ENCODE results near the gene KAZN. TPM values are rescaled to one million over a fixed set of nuclear protein-coding genes. Genes with fewer than 3 reads are reported as not detected.
A peak's percentile ranks its signal among the peaks of the same experiment; 100 is the strongest.

KAZN gene
- total and polyA plus RNA-seq, 2 experiments from 2014 or later, result 7.9 to 15.6 TPM

GRCh38 chr1:15125101-15125745 is 526.7 kb downstream of the KAZN start:
- Histone ChIP-seq H3K4me1 (ENCODE audit: insufficient read depth) (no peaks in the 10 kb centered on the region), H3K9me2 (replicated peaks; ENCODE audit: insufficient read depth) (no peaks in the 10 kb centered on the region), H3K4me2 (no peak overlapping the region), H3K36me3 (replicated peaks; ENCODE audit: insufficient read depth, low read depth) (no peaks in the 10 kb centered on the region), H4K20me1 (ENCODE audit: insufficient read depth, poor library complexity, severe bottlenecking) (no peaks in the 10 kb centered on the region), H3K79me2 (no peaks in the 10 kb centered on the region), H3K4me3 (no peak overlapping the region), H3K27ac (no peak overlapping the region), H3K27me3 (no peaks in the 10 kb centered on the region), H3K9me3 (ENCODE audit: low read depth) (peaks cover 6% of the 10 kb centered on the region), H2AFZ (no peak overlapping the region)
- DNase-seq (ENCODE audit: low spot score), result no peak
- 94% methylated on average over 7 of the region's 7 CpGs for WGBS (ENCODE audit: low lambda C conversion rate, missing lambda C conversion rate)
- TF ChIP-seq, protein P1, sequence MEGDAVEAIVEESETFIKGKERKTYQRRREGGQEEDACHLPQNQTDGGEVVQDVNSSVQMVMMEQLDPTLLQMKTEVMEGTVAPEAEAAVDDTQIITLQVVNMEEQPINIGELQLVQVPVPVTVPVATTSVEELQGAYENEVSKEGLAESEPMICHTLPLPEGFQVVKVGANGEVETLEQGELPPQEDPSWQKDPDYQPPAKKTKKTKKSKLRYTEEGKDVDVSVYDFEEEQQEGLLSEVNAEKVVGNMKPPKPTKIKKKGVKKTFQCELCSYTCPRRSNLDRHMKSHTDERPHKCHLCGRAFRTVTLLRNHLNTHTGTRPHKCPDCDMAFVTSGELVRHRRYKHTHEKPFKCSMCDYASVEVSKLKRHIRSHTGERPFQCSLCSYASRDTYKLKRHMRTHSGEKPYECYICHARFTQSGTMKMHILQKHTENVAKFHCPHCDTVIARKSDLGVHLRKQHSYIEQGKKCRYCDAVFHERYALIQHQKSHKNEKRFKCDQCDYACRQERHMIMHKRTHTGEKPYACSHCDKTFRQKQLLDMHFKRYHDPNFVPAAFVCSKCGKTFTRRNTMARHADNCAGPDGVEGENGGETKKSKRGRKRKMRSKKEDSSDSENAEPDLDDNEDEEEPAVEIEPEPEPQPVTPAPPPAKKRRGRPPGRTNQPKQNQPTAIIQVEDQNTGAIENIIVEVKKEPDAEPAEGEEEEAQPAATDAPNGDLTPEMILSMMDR (IDR thresholded peaks at IDR 0.05; ENCODE audit: poor library complexity), result no peak
- TF ChIP-seq EZH2 (IDR thresholded peaks at IDR 0.05; ENCODE audit: borderline replicate concordance) (no peak), EZH2phosphoT487 (IDR thresholded peaks at IDR 0.05; ENCODE audit: low read depth, severe bottlenecking, unreplicated experiment) (no peak)

DNA sequence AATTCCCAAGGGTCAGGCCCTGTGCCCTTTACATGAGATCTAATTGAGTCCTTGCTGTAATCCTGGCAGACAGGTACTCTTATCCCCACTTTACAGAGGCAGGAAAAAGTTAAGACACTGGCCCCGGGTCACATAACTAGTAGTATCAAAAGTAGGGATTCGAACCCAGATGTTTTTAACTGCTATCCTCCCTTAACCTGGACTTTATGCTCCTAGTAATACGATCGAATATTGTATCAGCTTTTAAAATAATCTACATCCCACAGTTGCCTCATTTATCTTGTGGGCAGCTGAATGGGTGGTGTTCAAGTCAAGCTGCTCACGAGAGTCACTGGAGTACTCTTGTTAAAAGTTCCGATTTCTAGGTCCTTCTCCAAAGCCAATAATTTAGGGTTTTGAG is 529.6 kb downstream of the KAZN start:
- TF ChIP-seq, protein P1 (IDR thresholded peaks at IDR 0.05; ENCODE audit: poor library complexity), result no peak
- no peak for TF ChIP-seq EZH2 (IDR thresholded peaks at IDR 0.05; ENCODE audit: borderline replicate concordance)
- TF ChIP-seq EZH2phosphoT487 (IDR thresholded peaks at IDR 0.05; ENCODE audit: low read depth, severe bottlenecking, unreplicated experiment), result no peak
- Histone ChIP-seq H3K27me3 (no peaks in the 10 kb centered on the region), H3K4me2 (no peak overlapping the region), H3K36me3 (replicated peaks; ENCODE audit: insufficient read depth, low read depth) (no peaks in the 10 kb centered on the region), H3K9me2 (replicated peaks; ENCODE audit: insufficient read depth) (no peaks in the 10 kb centered on the region), H3K9me3 (ENCODE audit: low read depth) (peaks cover 7% of the 10 kb centered on the region), H3K79me2 (no peaks in the 10 kb centered on the region), H2AFZ (no peak overlapping the region), H3K4me1 (ENCODE audit: insufficient read depth) (no peaks in the 10 kb centered on the region), H3K27ac (no peak overlapping the region), H3K4me3 (no peak overlapping the region), H4K20me1 (ENCODE audit: insufficient read depth, poor library complexity, severe bottlenecking) (no peaks in the 10 kb centered on the region)
- 91% methylated on average over 6 of the region's 6 CpGs for WGBS (ENCODE audit: low lambda C conversion rate, missing lambda C conversion rate)
- DNase-seq (ENCODE audit: low spot score), result no peak

DNA sequence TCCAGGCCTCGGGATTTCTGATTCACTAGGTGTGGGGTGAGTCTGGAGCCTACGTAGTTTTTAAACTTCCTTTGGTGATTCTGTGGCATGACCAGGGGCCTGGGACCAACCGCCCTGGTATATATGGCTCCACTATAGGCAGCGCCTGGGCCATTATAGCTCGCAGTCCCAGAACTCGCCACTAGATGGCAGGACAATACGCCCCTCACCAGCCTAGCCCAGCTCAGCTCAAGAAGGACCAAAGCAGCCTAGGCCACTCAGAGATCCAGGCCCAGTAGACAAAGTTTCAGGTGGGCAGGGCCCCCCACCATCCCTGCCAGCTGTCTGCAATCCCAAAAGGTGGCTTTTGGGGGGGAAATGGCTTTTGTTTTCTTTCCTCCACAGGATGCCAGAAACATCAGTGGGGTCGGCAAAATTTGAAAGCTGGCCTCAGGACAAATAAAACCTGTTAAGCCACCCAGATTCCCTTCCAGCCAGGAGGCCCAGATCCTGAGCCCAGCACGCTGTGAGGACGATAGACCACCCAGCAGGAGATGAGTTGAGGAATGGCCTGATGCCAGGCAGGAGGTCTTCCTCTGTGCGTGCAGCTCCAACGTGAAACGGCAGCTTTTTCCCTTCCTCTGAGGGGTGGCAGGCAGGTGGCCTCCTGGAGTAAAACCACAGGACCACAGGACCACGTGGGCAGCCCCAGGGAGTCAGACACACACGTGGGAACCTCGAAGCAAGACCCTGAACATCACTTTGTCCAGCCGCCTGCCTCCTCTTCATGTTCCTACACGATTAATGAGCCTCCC is 530.2 kb downstream of the KAZN start:
- Histone ChIP-seq H3K9me2 (replicated peaks; ENCODE audit: insufficient read depth) (no peaks in the 10 kb centered on the region), H3K27me3 (no peaks in the 10 kb centered on the region), H3K9me3 (ENCODE audit: low read depth) (peaks cover 7% of the 10 kb centered on the region), H4K20me1 (ENCODE audit: insufficient read depth, poor library complexity, severe bottlenecking) (no peaks in the 10 kb centered on the region), H3K4me3 (no peak overlapping the region), H2AFZ (no peak overlapping the region), H3K4me1 (ENCODE audit: insufficient read depth) (no peaks in the 10 kb centered on the region), H3K4me2 (no peak overlapping the region), H3K27ac (no peak overlapping the region), H3K36me3 (replicated peaks; ENCODE audit: insufficient read depth, low read depth) (no peaks in the 10 kb centered on the region), H3K79me2 (no peaks in the 10 kb centered on the region)
- WGBS (ENCODE audit: low lambda C conversion rate, missing lambda C conversion rate), result 35% methylated on average over 18 of the region's 18 CpGs
- TF ChIP-seq EZH2 (IDR thresholded peaks at IDR 0.05; ENCODE audit: borderline replicate concordance) (no peak), EZH2phosphoT487 (IDR thresholded peaks at IDR 0.05; ENCODE audit: low read depth, severe bottlenecking, unreplicated experiment) (no peak)
- TF ChIP-seq, protein P1 (IDR thresholded peaks at IDR 0.05; ENCODE audit: poor library complexity), result peak; percentile 86
- DNase-seq (ENCODE audit: low spot score), result peak; percentile 85
